H9 (cell line): ENCODE results near the gene SLC25A41. TPM values are rescaled to one million over a fixed set of nuclear protein-coding genes. Genes with fewer than 3 reads are reported as not detected.

Experiments
- DNase-seq: peaks from one replicate; pipeline ENCODE4 v3.0.0-alpha.2; 2017
- H2AFZ ChIP-seq: one replicate; pipeline ENCODE4 v1.6.1; 2013; ENCODE audit warnings: mild to moderate bottlenecking, low read length, control low read depth, moderate library complexity
- H2AK5ac ChIP-seq: 2 replicates; pipeline ENCODE4 v1.6.1; 2013; ENCODE audit warnings: low read length, control low read depth, mixed read lengths; ENCODE audit not compliant: insufficient read length
- H2BK120ac ChIP-seq: one replicate; pipeline ENCODE4 v1.6.1; 2013; ENCODE audit warnings: low read depth, mild to moderate bottlenecking, low read length, control low read depth, inconsistent platforms; ENCODE audit not compliant: poor library complexity, severe bottlenecking
- H2BK12ac ChIP-seq: 2 replicates; pipeline ENCODE4 v1.6.1; 2013; ENCODE audit warnings: low read length, control low read depth, mixed read lengths, low read depth; ENCODE audit not compliant: insufficient read length
- H2BK15ac ChIP-seq: 2 replicates; pipeline ENCODE4 v1.6.1; 2013; ENCODE audit warnings: low read depth, low read length, control low read depth
- H2BK20ac ChIP-seq: one replicate; pipeline ENCODE4 v1.6.1; 2013; ENCODE audit warnings: low read depth, mild to moderate bottlenecking, low read length, control low read depth, inconsistent platforms; ENCODE audit not compliant: poor library complexity, severe bottlenecking
- H2BK5ac ChIP-seq: 2 replicates; pipeline ENCODE4 v1.6.1; 2013; ENCODE audit warnings: low read length, control low read depth, mixed read lengths; ENCODE audit not compliant: insufficient read length
- H3K14ac ChIP-seq: 2 replicates; pipeline ENCODE4 v1.6.1; 2013; ENCODE audit warnings: low read length, control low read depth; ENCODE audit not compliant: insufficient read depth
- H3K18ac ChIP-seq: 2 replicates; pipeline ENCODE4 v1.6.1; 2013; ENCODE audit warnings: low read depth, mild to moderate bottlenecking, mixed read lengths, low read length, control low read depth; ENCODE audit not compliant: insufficient read length
- H3K23ac ChIP-seq: 2 replicates; pipeline ENCODE4 v1.6.1; 2013; ENCODE audit warnings: low read length, control low read depth, mixed read lengths, low read depth; ENCODE audit not compliant: insufficient read length
- H3K23me2 ChIP-seq: 2 replicates; pipeline ENCODE4 v1.6.1; 2013; ENCODE audit warnings: low read depth, mild to moderate bottlenecking, mixed read lengths, low read length, control low read depth; ENCODE audit not compliant: insufficient read length, poor library complexity, severe bottlenecking
- H3K27ac ChIP-seq: 2 replicates; pipeline ENCODE4 v1.5.1; 2013; ENCODE audit warnings: low read length, control low read depth, mixed read lengths, low read depth; ENCODE audit not compliant: insufficient read length
- H3K27me3 ChIP-seq: 2 replicates; pipeline ENCODE4 v1.6.1; 2013; ENCODE audit warnings: low read length, control low read depth, inconsistent platforms; ENCODE audit not compliant: insufficient read depth
- H3K4ac ChIP-seq: 2 replicates; pipeline ENCODE4 v1.6.1; 2013; ENCODE audit warnings: low read depth, mild to moderate bottlenecking, control low read depth, inconsistent platforms, low read length, moderate library complexity
- H3K4me1 ChIP-seq: 2 replicates; pipeline ENCODE4 v1.6.1; 2013; ENCODE audit warnings: low read length, control low read depth, inconsistent platforms; ENCODE audit not compliant: insufficient read depth
- H3K4me2 ChIP-seq: 2 replicates; pipeline ENCODE4 v1.6.1; 2013; ENCODE audit warnings: low read length, control low read depth, mixed read lengths; ENCODE audit not compliant: insufficient read length, insufficient read depth
- H3K56ac ChIP-seq: 2 replicates; pipeline ENCODE4 v1.6.1; 2013; ENCODE audit warnings: low read depth, mild to moderate bottlenecking, mixed read lengths, low read length, control low read depth; ENCODE audit not compliant: insufficient read length
- H3K79me1 ChIP-seq: 2 replicates; pipeline ENCODE4 v1.6.1; 2013; ENCODE audit warnings: low read depth, mild to moderate bottlenecking, moderate library complexity, low read length, control low read depth, inconsistent platforms; ENCODE audit not compliant: insufficient read depth, poor library complexity, severe bottlenecking
- H3K79me2 ChIP-seq: 2 replicates; pipeline ENCODE4 v1.6.1; 2013; ENCODE audit warnings: low read length, control low read depth, inconsistent platforms; ENCODE audit not compliant: insufficient read depth
- H3K9ac ChIP-seq: 2 replicates; pipeline ENCODE4 v1.6.1; 2013; ENCODE audit warnings: low read length, control low read depth, mixed read lengths; ENCODE audit not compliant: insufficient read length; ENCODE audit errors: extremely low read depth
- H3K9me3 ChIP-seq: one replicate; pipeline ENCODE4 v1.6.1; 2013; ENCODE audit warnings: low read depth, low read length, inconsistent platforms; ENCODE audit not compliant: control insufficient read depth
- H3T11ph ChIP-seq: one replicate; pipeline ENCODE4 v1.6.1; 2013; ENCODE audit warnings: mild to moderate bottlenecking, low read length, control low read depth, inconsistent platforms
- H4K20me1 ChIP-seq: one replicate; pipeline ENCODE4 v1.6.1; 2013; ENCODE audit not compliant: control insufficient read depth, insufficient read length, insufficient read depth
- H4K5ac ChIP-seq: 2 replicates; pipeline ENCODE4 v1.6.1; 2013; ENCODE audit warnings: low read depth, mild to moderate bottlenecking, mixed read lengths, low read length, control low read depth; ENCODE audit not compliant: insufficient read length
- H4K8ac ChIP-seq: replicated peaks from 2 replicates; pipeline ENCODE4 v1.6.1; 2013; ENCODE audit warnings: low read length, control low read depth, mixed read lengths, low read depth; ENCODE audit not compliant: insufficient read length
- H4K91ac ChIP-seq: 2 replicates; pipeline ENCODE4 v1.6.1; 2013; ENCODE audit warnings: low read depth, mild to moderate bottlenecking, moderate library complexity, mixed read lengths, low read length, control low read depth; ENCODE audit not compliant: insufficient read length
- H3K27ac Mint-ChIP-seq, 3 experiments: 2 replicates in 2 of 3; 3 replicates in 1 of 3; pipeline ENCODE4 v1.8.0; 2020 to 2021; ENCODE audit warnings: mixed read lengths in 3 of 3, mild to moderate bottlenecking in 1 of 3, moderate library complexity in 1 of 3
- H3K27me3 Mint-ChIP-seq: 2 replicates; pipeline ENCODE4 v1.8.0; 2021; ENCODE audit warnings: low read depth, mild to moderate bottlenecking, moderate library complexity, mixed read lengths
- H3K36me3 Mint-ChIP-seq, 3 experiments: 2 replicates in 2 of 3; 3 replicates in 1 of 3; pipeline ENCODE4 v1.8.0; 2020 to 2021; ENCODE audit warnings: low read depth in 3 of 3, mixed read lengths in 3 of 3; ENCODE audit not compliant: insufficient read depth in 1 of 3
- H3K4me1 Mint-ChIP-seq, 2 experiments: 2 replicates each; pipeline ENCODE4 v1.8.0; 2020; ENCODE audit warnings: mixed read lengths in 2 of 2
- H3K4me3 Mint-ChIP-seq, 2 experiments: 2 replicates in 1 of 2; 3 replicates in 1 of 2; pipeline ENCODE4 v1.8.0; 2020 to 2021; ENCODE audit warnings: mild to moderate bottlenecking in 2 of 2, mixed read lengths in 2 of 2, moderate library complexity in 1 of 2
- H3K9me3 Mint-ChIP-seq, 2 experiments: 2 replicates in 1 of 2; 3 replicates in 1 of 2; pipeline ENCODE4 v1.8.0; 2020; ENCODE audit warnings: mild to moderate bottlenecking in 2 of 2, mixed read lengths in 2 of 2, moderate library complexity in 1 of 2
- CTCF ChIP-seq: fragments of 200-600 bp; sonication (generic); conservative IDR thresholded peaks from 3 replicates; pipeline ENCODE4 v1.8.0; 2021; ENCODE audit warnings: antibody characterized with exemption, mild to moderate bottlenecking
- WGBS: extraction: QIAGEN DNeasy Blood & Tissue Kit; methylation state at CpG from one replicate; pipeline ENCODE4 v1.1.7; 2013; ENCODE audit warnings: missing lambda C conversion rate, low lambda C conversion rate, mixed read lengths; ENCODE audit not compliant: insufficient read length; ENCODE audit errors: extremely low coverage; 5-methylcytosine and 5-hydroxymethylcytosine counted together
- total RNA-seq: library from RNA; stranded (reverse); gene quantifications from 2 replicates; pipeline ENCODE4 v1.2.1, GENCODE V29; 2021

SLC25A41 gene
- total RNA-seq, 1 experiment from 2014 or later: 0.20 TPM

- H3K9me3 ChIP-seq: no peaks in the 10 kb centered on the region
- no peaks in the 10 kb centered on the region for H4K20me1 ChIP-seq
- H3K9ac ChIP-seq: no peak overlapping the region
- H2BK5ac ChIP-seq: no peak overlapping the region
- no peak overlapping the region for H2BK12ac ChIP-seq
- Mint-ChIP-seq H3K36me3 (no peaks in the 10 kb centered on the region), H3K9me3 (no peaks in the 10 kb centered on the region; a peak in 2 of 5 replicates), H3K4me3 (no peak overlapping the region), H3K27me3 (peaks cover 26% of the 10 kb centered on the region), H3K27ac (no peak overlapping the region; a peak in 1 of 7 replicates), H3K4me1 (peaks cover 0 to 5% of the 10 kb centered on the region in 2 experiments; a peak in 1 of 4 replicates)
- no peaks in the 10 kb centered on the region for H3K4me1 ChIP-seq
- H3K27me3 ChIP-seq: no peaks in the 10 kb centered on the region
- H3K56ac ChIP-seq: no peak overlapping the region
- no peak overlapping the region for H2BK15ac ChIP-seq
- H3K79me1 ChIP-seq: no peaks in the 10 kb centered on the region
- no peak overlapping the region for H3K4me2 ChIP-seq
- no peak for DNase-seq
- TF ChIP-seq CTCF: no peak
- H4K5ac ChIP-seq: no peak overlapping the region
- no peak overlapping the region for H3K27ac ChIP-seq
- no peak overlapping the region for H2BK120ac ChIP-seq
- no peak overlapping the region for H2AK5ac ChIP-seq
- no peaks in the 10 kb centered on the region for H3K23me2 ChIP-seq
- H4K8ac ChIP-seq: no peak overlapping the region
- no peak overlapping the region for H3K18ac ChIP-seq
- H3T11ph ChIP-seq: no peak overlapping the region
- H2BK20ac ChIP-seq: no peak overlapping the region
- H3K4ac ChIP-seq: no peak overlapping the region
- no peak overlapping the region for H4K91ac ChIP-seq
- no peak overlapping the region for H3K14ac ChIP-seq
- no peak overlapping the region for H2AFZ ChIP-seq
- H3K79me2 ChIP-seq: no peaks in the 10 kb centered on the region
- no CpG with 5 or more reads among the region's 11 CpGs for WGBS
- no peak overlapping the region for H3K23ac ChIP-seq
Observed at GRCh38 chr19:6431891-6432290, 1.7 kb downstream of the SLC25A41 start.
